H9 (cell line): Measurements from ENCODE around the gene ZMIZ1. TPM values are rescaled to one million over a fixed set of nuclear protein-coding genes. Genes with fewer than 3 reads are reported as not detected.

Experiments used
- DNase-seq: peaks from one replicate; pipeline ENCODE4 v3.0.0-alpha.2; 2017
- H2AFZ ChIP-seq: one replicate; pipeline ENCODE4 v1.6.1; 2013; ENCODE audit warnings: mild to moderate bottlenecking, low read length, control low read depth, moderate library complexity
- H2AK5ac ChIP-seq: 2 replicates; pipeline ENCODE4 v1.6.1; 2013; ENCODE audit warnings: low read length, control low read depth, mixed read lengths; ENCODE audit not compliant: insufficient read length
- H2BK120ac ChIP-seq: one replicate; pipeline ENCODE4 v1.6.1; 2013; ENCODE audit warnings: low read depth, mild to moderate bottlenecking, low read length, control low read depth, inconsistent platforms; ENCODE audit not compliant: poor library complexity, severe bottlenecking
- H2BK12ac ChIP-seq: 2 replicates; pipeline ENCODE4 v1.6.1; 2013; ENCODE audit warnings: low read length, control low read depth, mixed read lengths, low read depth; ENCODE audit not compliant: insufficient read length
- H2BK15ac ChIP-seq: 2 replicates; pipeline ENCODE4 v1.6.1; 2013; ENCODE audit warnings: low read depth, low read length, control low read depth
- H2BK20ac ChIP-seq: one replicate; pipeline ENCODE4 v1.6.1; 2013; ENCODE audit warnings: low read depth, mild to moderate bottlenecking, low read length, control low read depth, inconsistent platforms; ENCODE audit not compliant: poor library complexity, severe bottlenecking
- H2BK5ac ChIP-seq: 2 replicates; pipeline ENCODE4 v1.6.1; 2013; ENCODE audit warnings: low read length, control low read depth, mixed read lengths; ENCODE audit not compliant: insufficient read length
- H3K14ac ChIP-seq: 2 replicates; pipeline ENCODE4 v1.6.1; 2013; ENCODE audit warnings: low read length, control low read depth; ENCODE audit not compliant: insufficient read depth
- H3K18ac ChIP-seq: 2 replicates; pipeline ENCODE4 v1.6.1; 2013; ENCODE audit warnings: low read depth, mild to moderate bottlenecking, mixed read lengths, low read length, control low read depth; ENCODE audit not compliant: insufficient read length
- H3K23ac ChIP-seq: 2 replicates; pipeline ENCODE4 v1.6.1; 2013; ENCODE audit warnings: low read length, control low read depth, mixed read lengths, low read depth; ENCODE audit not compliant: insufficient read length
- H3K23me2 ChIP-seq: 2 replicates; pipeline ENCODE4 v1.6.1; 2013; ENCODE audit warnings: low read depth, mild to moderate bottlenecking, mixed read lengths, low read length, control low read depth; ENCODE audit not compliant: insufficient read length, poor library complexity, severe bottlenecking
- H3K27ac ChIP-seq: 2 replicates; pipeline ENCODE4 v1.5.1; 2013; ENCODE audit warnings: low read length, control low read depth, mixed read lengths, low read depth; ENCODE audit not compliant: insufficient read length
- H3K27me3 ChIP-seq: 2 replicates; pipeline ENCODE4 v1.6.1; 2013; ENCODE audit warnings: low read length, control low read depth, inconsistent platforms; ENCODE audit not compliant: insufficient read depth
- H3K4ac ChIP-seq: 2 replicates; pipeline ENCODE4 v1.6.1; 2013; ENCODE audit warnings: low read depth, mild to moderate bottlenecking, control low read depth, inconsistent platforms, low read length, moderate library complexity
- H3K4me1 ChIP-seq: 2 replicates; pipeline ENCODE4 v1.6.1; 2013; ENCODE audit warnings: low read length, control low read depth, inconsistent platforms; ENCODE audit not compliant: insufficient read depth
- H3K4me2 ChIP-seq: 2 replicates; pipeline ENCODE4 v1.6.1; 2013; ENCODE audit warnings: low read length, control low read depth, mixed read lengths; ENCODE audit not compliant: insufficient read length, insufficient read depth
- H3K56ac ChIP-seq: 2 replicates; pipeline ENCODE4 v1.6.1; 2013; ENCODE audit warnings: low read depth, mild to moderate bottlenecking, mixed read lengths, low read length, control low read depth; ENCODE audit not compliant: insufficient read length
- H3K79me1 ChIP-seq: 2 replicates; pipeline ENCODE4 v1.6.1; 2013; ENCODE audit warnings: low read depth, mild to moderate bottlenecking, moderate library complexity, low read length, control low read depth, inconsistent platforms; ENCODE audit not compliant: insufficient read depth, poor library complexity, severe bottlenecking
- H3K79me2 ChIP-seq: 2 replicates; pipeline ENCODE4 v1.6.1; 2013; ENCODE audit warnings: low read length, control low read depth, inconsistent platforms; ENCODE audit not compliant: insufficient read depth
- H3K9ac ChIP-seq: 2 replicates; pipeline ENCODE4 v1.6.1; 2013; ENCODE audit warnings: low read length, control low read depth, mixed read lengths; ENCODE audit not compliant: insufficient read length; ENCODE audit errors: extremely low read depth
- H3K9me3 ChIP-seq: one replicate; pipeline ENCODE4 v1.6.1; 2013; ENCODE audit warnings: low read depth, low read length, inconsistent platforms; ENCODE audit not compliant: control insufficient read depth
- H3T11ph ChIP-seq: one replicate; pipeline ENCODE4 v1.6.1; 2013; ENCODE audit warnings: mild to moderate bottlenecking, low read length, control low read depth, inconsistent platforms
- H4K20me1 ChIP-seq: one replicate; pipeline ENCODE4 v1.6.1; 2013; ENCODE audit not compliant: control insufficient read depth, insufficient read length, insufficient read depth
- H4K5ac ChIP-seq: 2 replicates; pipeline ENCODE4 v1.6.1; 2013; ENCODE audit warnings: low read depth, mild to moderate bottlenecking, mixed read lengths, low read length, control low read depth; ENCODE audit not compliant: insufficient read length
- H4K8ac ChIP-seq: replicated peaks from 2 replicates; pipeline ENCODE4 v1.6.1; 2013; ENCODE audit warnings: low read length, control low read depth, mixed read lengths, low read depth; ENCODE audit not compliant: insufficient read length
- H4K91ac ChIP-seq: 2 replicates; pipeline ENCODE4 v1.6.1; 2013; ENCODE audit warnings: low read depth, mild to moderate bottlenecking, moderate library complexity, mixed read lengths, low read length, control low read depth; ENCODE audit not compliant: insufficient read length
- H3K27ac Mint-ChIP-seq, 3 experiments: 2 replicates in 2 of 3; 3 replicates in 1 of 3; pipeline ENCODE4 v1.8.0; 2020 to 2021; ENCODE audit warnings: mixed read lengths in 3 of 3, mild to moderate bottlenecking in 1 of 3, moderate library complexity in 1 of 3
- H3K27me3 Mint-ChIP-seq: 2 replicates; pipeline ENCODE4 v1.8.0; 2021; ENCODE audit warnings: low read depth, mild to moderate bottlenecking, moderate library complexity, mixed read lengths
- H3K36me3 Mint-ChIP-seq, 3 experiments: 2 replicates in 2 of 3; 3 replicates in 1 of 3; pipeline ENCODE4 v1.8.0; 2020 to 2021; ENCODE audit warnings: low read depth in 3 of 3, mixed read lengths in 3 of 3; ENCODE audit not compliant: insufficient read depth in 1 of 3
- H3K4me1 Mint-ChIP-seq, 2 experiments: 2 replicates each; pipeline ENCODE4 v1.8.0; 2020; ENCODE audit warnings: mixed read lengths in 2 of 2
- H3K4me3 Mint-ChIP-seq, 2 experiments: 2 replicates in 1 of 2; 3 replicates in 1 of 2; pipeline ENCODE4 v1.8.0; 2020 to 2021; ENCODE audit warnings: mild to moderate bottlenecking in 2 of 2, mixed read lengths in 2 of 2, moderate library complexity in 1 of 2
- H3K9me3 Mint-ChIP-seq, 2 experiments: 2 replicates in 1 of 2; 3 replicates in 1 of 2; pipeline ENCODE4 v1.8.0; 2020; ENCODE audit warnings: mild to moderate bottlenecking in 2 of 2, mixed read lengths in 2 of 2, moderate library complexity in 1 of 2
- CTCF ChIP-seq: fragments of 200-600 bp; sonication (generic); conservative IDR thresholded peaks from 3 replicates; pipeline ENCODE4 v1.8.0; 2021; ENCODE audit warnings: antibody characterized with exemption, mild to moderate bottlenecking
- WGBS: extraction: QIAGEN DNeasy Blood & Tissue Kit; methylation state at CpG from one replicate; pipeline ENCODE4 v1.1.7; 2013; ENCODE audit warnings: missing lambda C conversion rate, low lambda C conversion rate, mixed read lengths; ENCODE audit not compliant: insufficient read length; ENCODE audit errors: extremely low coverage; 5-methylcytosine and 5-hydroxymethylcytosine counted together
- total RNA-seq: library from RNA; stranded (reverse); gene quantifications from 2 replicates; pipeline ENCODE4 v1.2.1, GENCODE V29; 2021

Gene ZMIZ1
- total RNA-seq, 1 experiment from 2014 or later: 36.9 TPM

DNA sequence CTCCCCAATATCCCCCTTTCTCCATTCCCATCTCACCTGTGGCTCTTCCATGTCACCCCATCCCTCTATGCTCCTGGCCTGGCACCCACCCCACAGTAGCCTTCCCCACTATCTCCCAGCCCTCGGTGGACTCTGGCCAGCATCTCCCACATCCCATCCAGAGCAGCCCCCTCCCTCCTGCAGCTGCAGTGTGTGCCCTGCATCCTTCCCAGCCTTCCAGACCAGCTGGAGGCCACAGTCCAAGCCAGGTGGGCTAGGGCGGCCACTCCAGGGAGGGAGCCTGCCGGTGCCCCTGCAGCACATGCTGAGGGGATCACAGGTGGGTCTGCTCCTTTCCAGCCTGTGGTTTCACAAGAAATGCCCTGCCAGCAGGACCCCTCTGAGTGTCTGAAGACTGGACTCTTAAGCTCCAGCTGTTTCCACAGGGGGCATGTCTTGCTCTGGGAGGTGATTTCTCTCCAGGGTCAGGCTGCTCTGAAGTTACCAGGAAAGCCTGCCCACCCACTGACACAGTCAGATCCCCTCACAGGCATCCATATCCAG lies 187.6 kb downstream of the ZMIZ1 start:
- Histone ChIP-seq H3K23ac (no peak overlapping the region), H2BK20ac (no peak overlapping the region), H3K27ac (no peak overlapping the region), H2BK15ac (no peak overlapping the region), H2AK5ac (no peak overlapping the region), H3K79me1 (no peaks in the 10 kb centered on the region), H3K4me1 (no peaks in the 10 kb centered on the region), H3K4ac (no peak overlapping the region), H3K27me3 (no peaks in the 10 kb centered on the region), H4K91ac (no peak overlapping the region), H4K8ac (no peak overlapping the region), H2BK120ac (no peak overlapping the region), H3K9me3 (no peaks in the 10 kb centered on the region), H3K9ac (no peak overlapping the region), H3K56ac (no peak overlapping the region), H3K79me2 (no peaks in the 10 kb centered on the region), H3K14ac (no peak overlapping the region), H3T11ph (no peak overlapping the region), H2AFZ (no peak overlapping the region), H3K18ac (no peak overlapping the region), H4K20me1 (no peaks in the 10 kb centered on the region), H3K4me2 (no peak overlapping the region), H2BK5ac (no peak overlapping the region), H3K23me2 (no peaks in the 10 kb centered on the region), H4K5ac (no peak overlapping the region), H2BK12ac (no peak overlapping the region)
- H3K4me1 Mint-ChIP-seq: peaks cover 15 to 28% of the 10 kb centered on the region in 2 experiments
- H3K4me3 Mint-ChIP-seq: no peak overlapping the region
- no peak overlapping the region; a peak in 1 of 7 replicates for H3K27ac Mint-ChIP-seq
- DNase-seq: no peak
- peaks cover 0 to 6% (median 6%) of the 10 kb centered on the region in 3 experiments; a peak in 2 of 7 replicates for H3K36me3 Mint-ChIP-seq
- no peak for TF ChIP-seq CTCF
- no peaks in the 10 kb centered on the region for H3K27me3 Mint-ChIP-seq
- H3K9me3 Mint-ChIP-seq: no peaks in the 10 kb centered on the region
- no CpG with 5 or more reads among the region's 3 CpGs for WGBS
